C4-2B (cell line): ENCODE data around the gene AFAP1.

Experiments
- ZFX ChIP-seq: fragments of 450-650 bp; IDR thresholded peaks from 2 replicates; pipeline ENCODE4 v1.6.1; 2017
- TF ChIP-seq, protein P1 (sequence below): fragments of 450-650 bp; conservative IDR thresholded peaks from 2 replicates; pipeline ENCODE4 v1.5.1; 2017; ENCODE audit warnings: mild to moderate bottlenecking

GRCh38 chr4:7735961-7736360 lies 203.7 kb downstream of the AFAP1 start:
- TF ChIP-seq, protein P1, sequence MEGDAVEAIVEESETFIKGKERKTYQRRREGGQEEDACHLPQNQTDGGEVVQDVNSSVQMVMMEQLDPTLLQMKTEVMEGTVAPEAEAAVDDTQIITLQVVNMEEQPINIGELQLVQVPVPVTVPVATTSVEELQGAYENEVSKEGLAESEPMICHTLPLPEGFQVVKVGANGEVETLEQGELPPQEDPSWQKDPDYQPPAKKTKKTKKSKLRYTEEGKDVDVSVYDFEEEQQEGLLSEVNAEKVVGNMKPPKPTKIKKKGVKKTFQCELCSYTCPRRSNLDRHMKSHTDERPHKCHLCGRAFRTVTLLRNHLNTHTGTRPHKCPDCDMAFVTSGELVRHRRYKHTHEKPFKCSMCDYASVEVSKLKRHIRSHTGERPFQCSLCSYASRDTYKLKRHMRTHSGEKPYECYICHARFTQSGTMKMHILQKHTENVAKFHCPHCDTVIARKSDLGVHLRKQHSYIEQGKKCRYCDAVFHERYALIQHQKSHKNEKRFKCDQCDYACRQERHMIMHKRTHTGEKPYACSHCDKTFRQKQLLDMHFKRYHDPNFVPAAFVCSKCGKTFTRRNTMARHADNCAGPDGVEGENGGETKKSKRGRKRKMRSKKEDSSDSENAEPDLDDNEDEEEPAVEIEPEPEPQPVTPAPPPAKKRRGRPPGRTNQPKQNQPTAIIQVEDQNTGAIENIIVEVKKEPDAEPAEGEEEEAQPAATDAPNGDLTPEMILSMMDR: no peak
- TF ChIP-seq ZFX: no peak
